Chondrocyte (in vitro differentiated cells): ENCODE results near the gene RASSF1. TPM values are rescaled to one million over a fixed set of nuclear protein-coding genes. Genes with fewer than 3 reads are reported as not detected.

Experiments
- DNase-seq: peaks from one replicate; pipeline ENCODE4 v3.0.0; 2021; ENCODE audit warnings: mixed read lengths, low spot score
- H3K27ac Mint-ChIP-seq: one replicate; pipeline ENCODE4 v1.8.0; 2021; ENCODE audit warnings: mild to moderate bottlenecking, moderate library complexity, mixed read lengths; ENCODE audit not compliant: unreplicated experiment
- H3K27me3 Mint-ChIP-seq: 2 replicates; pipeline ENCODE4 v1.8.0; 2021; ENCODE audit warnings: low read depth, mixed read lengths
- H3K36me3 Mint-ChIP-seq: 2 replicates; pipeline ENCODE4 v1.8.0; 2021; ENCODE audit warnings: low read depth, mixed read lengths
- H3K4me1 Mint-ChIP-seq: 2 replicates; pipeline ENCODE4 v1.8.0; 2021; ENCODE audit warnings: low read depth, mild to moderate bottlenecking, mixed read lengths
- H3K4me3 Mint-ChIP-seq: one replicate; pipeline ENCODE4 v1.8.0; 2021; ENCODE audit warnings: mild to moderate bottlenecking, moderate library complexity, mixed read lengths; ENCODE audit not compliant: unreplicated experiment
- H3K9me3 Mint-ChIP-seq: 2 replicates; pipeline ENCODE4 v1.8.0; 2021; ENCODE audit warnings: low read depth, mixed read lengths
- CTCF ChIP-seq: fragments of 200-600 bp; sonication (generic); IDR thresholded peaks from 2 replicates; pipeline ENCODE4 v1.5.0; 2021; ENCODE audit warnings: antibody characterized with exemption, mild to moderate bottlenecking, moderate library complexity
- total RNA-seq: library from RNA; stranded (reverse); gene quantifications from 3 replicates; pipeline ENCODE4 v1.2.1, GENCODE V29; 2021

RASSF1 gene
- total RNA-seq, 1 donor from 2014 or later: 21.8 TPM

GRCh38 chr3:50383750-50384149 is 43.1 kb upstream of the RASSF1 start:
- peaks cover 13% of the 10 kb centered on the region for H3K4me1 Mint-ChIP-seq
- H3K36me3 Mint-ChIP-seq: no peaks in the 10 kb centered on the region
- no peaks in the 10 kb centered on the region for H3K9me3 Mint-ChIP-seq
- no peak overlapping the region for H3K4me3 Mint-ChIP-seq
- TF ChIP-seq CTCF: no peak
- peaks cover 4% of the 10 kb centered on the region for H3K27me3 Mint-ChIP-seq
- no peak for DNase-seq
- H3K27ac Mint-ChIP-seq: no peak overlapping the region

- no peak for DNase-seq
- Mint-ChIP-seq H3K9me3 (no peaks in the 10 kb centered on the region), H3K36me3 (no peaks in the 10 kb centered on the region), H3K4me3 (no peak overlapping the region), H3K4me1 (peaks cover 9% of the 10 kb centered on the region), H3K27me3 (peaks cover 7% of the 10 kb centered on the region), H3K27ac (no peak overlapping the region)
- no peak for TF ChIP-seq CTCF
Observed at GRCh38 chr3:50382722-50383121, 42.1 kb upstream of the RASSF1 start.

GRCh38 chr3:50381383-50381782 is 40.7 kb upstream of the RASSF1 start:
- no peak overlapping the region for H3K4me3 Mint-ChIP-seq

GRCh38 chr3:50380405-50381085 is 39.9 kb upstream of the RASSF1 start:
- Mint-ChIP-seq H3K4me3 (no peak overlapping the region), H3K27me3 (peaks cover 9% of the 10 kb centered on the region), H3K4me1 (peaks cover 9% of the 10 kb centered on the region), H3K36me3 (no peaks in the 10 kb centered on the region), H3K9me3 (no peaks in the 10 kb centered on the region), H3K27ac (no peak overlapping the region)
- no peak for DNase-seq
- TF ChIP-seq CTCF: no peak

More at GRCh38 chr3:50381383-50381782, 40.7 kb upstream of the RASSF1 start:
- Mint-ChIP-seq H3K27me3 (peaks cover 9% of the 10 kb centered on the region), H3K27ac (no peak overlapping the region), H3K36me3 (no peaks in the 10 kb centered on the region), H3K9me3 (no peaks in the 10 kb centered on the region), H3K4me1 (peaks cover 9% of the 10 kb centered on the region)
- no peak for DNase-seq
- no peak for TF ChIP-seq CTCF

GRCh38 chr3:50378757-50379156 is 38.1 kb upstream of the RASSF1 start:
- DNase-seq: no peak
- Mint-ChIP-seq H3K27me3 (peaks cover 6% of the 10 kb centered on the region), H3K9me3 (no peaks in the 10 kb centered on the region), H3K27ac (no peak overlapping the region), H3K36me3 (no peaks in the 10 kb centered on the region), H3K4me3 (no peak overlapping the region), H3K4me1 (peaks cover 9% of the 10 kb centered on the region)
- no peak for TF ChIP-seq CTCF
